ENCODE measurements around the gene HOXB1.
"Not testable (repeated sequence)": the region's sequence is repeated elsewhere in the genome, so short reads cannot be mapped to it uniquely, and the experiment has no call there.

HOXB1 gene

DNA sequence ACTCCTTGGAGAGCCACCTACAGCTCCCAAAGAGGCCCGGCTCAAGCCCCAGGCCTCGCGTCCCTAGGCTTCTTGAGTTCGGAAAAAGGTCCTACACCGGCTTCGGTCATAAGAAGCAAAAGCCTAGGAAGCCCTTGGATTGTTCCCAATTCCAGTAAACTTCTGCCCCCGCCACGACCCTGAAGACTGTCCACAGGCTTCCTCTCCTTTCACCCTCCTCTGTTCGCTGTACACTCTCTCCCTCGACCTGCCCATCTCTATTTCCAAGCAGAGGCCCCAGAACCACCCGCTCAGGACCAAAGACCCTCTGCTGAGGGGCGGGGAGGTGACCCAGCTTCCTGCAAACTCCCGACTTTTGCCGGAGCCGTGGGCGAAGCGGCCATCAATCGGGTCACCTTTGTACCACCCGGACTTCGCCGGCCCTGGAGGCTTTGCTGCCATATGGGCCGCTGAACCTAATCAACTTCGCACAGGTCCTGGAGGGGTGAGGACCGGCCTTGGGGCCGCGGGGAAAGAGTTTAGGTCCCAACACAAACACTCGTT is 11.4 kb upstream of the HOXB1 start:
- no peak for DNase-seq

DNA sequence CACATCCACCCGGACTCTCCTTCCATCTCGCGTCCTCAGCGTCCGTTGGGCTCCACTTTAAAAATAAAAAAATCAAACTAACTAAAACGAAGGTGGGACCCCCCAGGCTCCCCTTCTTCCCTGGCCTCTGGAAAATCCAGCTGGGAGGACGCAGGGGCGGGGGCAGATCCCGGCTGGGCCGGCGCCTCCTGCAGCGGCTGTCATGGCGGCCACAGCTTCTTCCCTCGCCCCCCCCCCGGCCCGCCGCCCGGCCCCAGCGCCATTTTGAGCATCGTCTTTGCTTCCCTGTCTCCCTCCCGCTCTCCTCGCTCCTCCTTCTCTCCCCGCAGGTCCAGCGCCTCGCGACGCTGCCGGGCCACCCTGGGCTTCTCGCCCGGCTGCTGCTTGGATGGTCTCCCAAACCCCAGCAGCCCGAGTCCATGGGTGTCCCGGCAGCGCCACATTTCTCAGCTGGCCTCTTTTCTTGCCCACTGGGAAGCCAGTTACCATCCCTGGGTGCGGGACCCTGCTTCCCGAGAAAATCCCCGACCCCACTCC is 10.8 kb upstream of the HOXB1 start:
- DNase-seq, result no peak

DNA sequence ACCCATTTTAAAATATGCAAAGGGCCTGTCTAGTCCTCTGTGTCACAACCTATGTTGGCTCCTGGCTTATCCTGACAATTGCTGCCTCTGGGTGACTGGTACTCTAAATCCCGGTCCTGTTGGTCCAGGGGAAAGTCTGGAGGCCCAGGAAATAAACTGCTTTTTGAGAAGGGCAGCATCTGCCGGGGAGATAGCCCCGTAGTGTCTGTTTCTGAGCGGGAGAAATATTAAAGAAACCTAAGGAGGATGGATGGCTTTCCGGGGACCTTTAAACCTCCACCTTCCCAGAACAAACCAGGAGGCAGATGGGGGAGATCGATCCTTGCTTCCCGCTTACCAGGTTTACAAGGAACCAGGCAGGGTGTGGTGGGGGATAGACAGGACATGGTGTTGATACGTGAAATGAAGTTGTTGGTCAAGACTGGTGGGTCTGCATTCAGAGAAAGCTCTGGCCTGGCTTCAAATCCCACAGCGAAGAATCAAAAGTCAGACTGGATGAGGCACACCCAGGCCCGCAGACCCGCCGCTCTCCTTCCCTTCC is 10.3 kb upstream of the HOXB1 start:
- DNase-seq, result no peak

DNA sequence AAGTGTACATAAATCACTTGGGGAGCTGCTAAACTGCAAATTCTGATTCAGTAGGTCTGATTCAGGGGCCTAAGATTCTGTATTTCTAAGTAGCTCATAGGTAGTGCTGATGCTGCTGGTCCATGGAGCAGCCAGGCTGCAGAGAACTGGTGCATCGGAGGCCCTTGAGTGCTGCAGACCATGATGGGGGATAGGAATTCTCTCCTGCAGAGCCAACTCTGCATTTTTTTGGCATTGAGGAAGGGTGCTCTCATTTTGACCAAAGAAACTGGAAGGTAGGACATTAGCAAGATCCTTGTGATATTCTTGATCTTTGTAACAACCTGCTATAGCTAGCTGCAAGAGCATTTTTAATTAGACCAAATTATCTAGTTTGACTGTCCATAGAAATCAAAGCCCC is 9.4 kb upstream of the HOXB1 start:
- DNase-seq, result no peak

DNA sequence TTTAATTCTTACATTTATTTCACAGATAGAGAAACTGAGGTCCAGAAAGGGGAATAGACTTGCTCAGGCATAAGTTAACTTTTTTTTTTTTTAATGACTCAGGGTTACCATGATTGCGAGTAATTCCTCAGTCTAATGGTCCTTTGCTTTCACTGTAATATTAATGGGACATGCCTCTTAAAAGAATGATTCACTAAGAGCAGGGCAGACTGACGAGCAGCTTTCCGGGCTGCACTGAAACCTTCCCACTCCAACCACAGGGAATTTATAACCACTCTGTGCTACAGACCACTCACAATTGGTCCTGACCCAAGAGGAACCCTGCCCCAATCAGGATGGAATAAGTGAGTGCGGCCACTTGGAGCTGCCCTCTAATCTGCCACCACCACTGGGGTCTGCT is 8.4 kb upstream of the HOXB1 start:
- no peak for DNase-seq

DNA sequence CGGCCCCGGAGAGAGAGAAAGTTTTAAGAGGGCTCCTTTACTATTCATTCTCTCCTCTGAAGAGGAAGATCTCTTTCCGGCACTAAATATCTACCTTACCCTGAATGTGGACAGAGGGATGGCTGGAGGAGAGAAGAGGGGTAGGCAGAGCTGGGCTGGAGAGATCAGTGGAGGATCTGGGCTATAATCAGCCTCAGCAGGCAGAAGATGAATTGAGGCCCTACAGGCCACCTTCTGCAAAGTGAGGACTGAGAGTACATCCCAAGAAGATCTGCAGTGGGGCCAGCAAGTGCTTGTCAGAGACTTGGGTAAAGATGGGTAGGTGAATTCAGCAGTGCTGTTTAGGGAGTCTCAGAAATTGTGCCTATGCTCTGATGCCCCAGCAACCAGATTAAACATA is 6.5 kb upstream of the HOXB1 start:
- DNase-seq, result no peak

DNA sequence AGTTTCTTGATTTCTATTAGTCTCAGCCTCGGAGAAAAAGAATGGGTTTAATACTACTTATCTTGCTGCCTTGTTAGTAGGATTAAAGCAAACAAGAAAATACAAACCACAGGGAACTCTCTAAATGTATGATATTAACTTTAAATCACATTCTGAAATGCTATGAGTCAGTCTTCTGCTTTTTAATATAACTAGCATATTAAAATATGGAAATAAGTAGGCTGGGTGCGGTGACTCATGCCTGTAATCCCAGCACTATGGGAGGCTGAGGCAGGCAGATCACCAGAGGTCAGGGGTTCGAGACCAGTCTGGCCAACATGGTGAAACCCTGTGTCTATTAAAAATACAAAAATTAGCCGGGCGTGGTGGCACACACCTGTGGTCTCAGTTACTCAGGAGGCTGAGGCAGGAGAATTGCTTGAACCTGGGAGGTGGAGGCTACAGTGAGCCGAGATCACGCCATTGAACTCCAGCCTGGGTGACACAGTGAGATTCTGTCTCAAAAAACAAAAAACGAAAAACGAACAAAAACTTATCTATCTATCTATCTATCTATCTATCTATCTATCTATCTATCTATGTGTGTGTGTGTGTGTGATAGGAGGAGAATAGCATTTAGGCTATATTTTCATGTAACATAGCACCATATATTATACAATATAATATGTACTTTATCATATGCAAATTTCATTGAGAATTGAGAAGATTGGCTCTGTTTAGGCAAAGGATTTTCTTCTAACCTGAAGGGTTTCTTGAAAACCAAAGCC is 5.2 kb upstream of the HOXB1 start:
- DNase-seq, result not testable (repeated sequence)

DNA sequence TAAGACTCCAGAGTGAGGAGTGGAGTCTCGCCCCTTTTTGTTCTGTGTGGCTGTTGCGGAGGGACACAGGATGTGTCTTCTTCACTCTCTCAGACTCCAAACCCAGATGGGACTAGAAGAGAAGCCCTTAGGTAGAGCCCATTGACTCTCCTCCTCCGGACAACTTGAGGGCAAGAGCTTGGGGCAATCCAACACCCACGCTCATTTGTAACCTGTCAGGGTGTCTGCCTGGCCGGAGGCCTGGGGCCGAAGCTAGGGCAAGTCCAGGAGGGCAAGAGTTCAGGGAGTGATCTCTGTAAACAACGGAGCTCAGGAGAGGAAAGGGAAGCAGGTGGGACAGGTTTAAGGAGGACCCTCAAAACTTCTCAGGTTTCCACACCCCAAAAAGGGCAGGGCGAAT is 1.4 kb upstream of the HOXB1 start:
- no peak for DNase-seq

DNA sequence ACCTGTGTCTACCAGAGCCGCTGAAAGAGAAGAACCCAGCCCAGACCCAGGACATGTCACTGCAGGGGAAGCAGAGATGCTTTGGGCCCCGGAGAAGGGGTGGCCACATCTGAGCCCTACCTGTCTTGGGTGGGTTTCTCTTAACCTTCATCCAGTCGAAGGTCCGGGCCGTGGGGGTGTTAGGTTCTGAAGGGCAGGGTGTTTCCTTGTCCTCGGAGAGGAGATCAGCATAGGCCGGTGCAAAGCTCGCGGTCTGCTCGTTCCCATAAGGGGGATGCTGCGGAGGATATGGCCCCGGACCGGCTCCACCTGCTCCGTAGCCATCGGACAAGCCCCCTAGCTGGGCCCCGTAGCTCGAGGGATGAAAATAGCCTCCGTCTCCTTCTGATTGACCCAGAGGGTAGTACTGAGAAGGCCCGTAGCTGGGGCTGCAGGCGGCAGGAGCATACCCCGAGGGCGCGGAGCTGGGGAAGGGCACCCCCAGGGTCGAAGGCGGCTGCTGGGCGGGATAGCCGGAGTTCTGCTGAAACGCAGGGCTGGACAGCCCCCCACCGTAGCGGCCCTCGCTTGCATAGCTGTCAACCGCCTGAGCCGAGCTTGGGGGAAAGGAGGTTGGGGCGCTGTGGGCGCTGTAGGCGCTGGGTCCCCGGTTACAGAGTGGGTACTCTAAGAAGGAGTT is 464 bp downstream of the HOXB1 start:
- DNase-seq, result no peak

DNA sequence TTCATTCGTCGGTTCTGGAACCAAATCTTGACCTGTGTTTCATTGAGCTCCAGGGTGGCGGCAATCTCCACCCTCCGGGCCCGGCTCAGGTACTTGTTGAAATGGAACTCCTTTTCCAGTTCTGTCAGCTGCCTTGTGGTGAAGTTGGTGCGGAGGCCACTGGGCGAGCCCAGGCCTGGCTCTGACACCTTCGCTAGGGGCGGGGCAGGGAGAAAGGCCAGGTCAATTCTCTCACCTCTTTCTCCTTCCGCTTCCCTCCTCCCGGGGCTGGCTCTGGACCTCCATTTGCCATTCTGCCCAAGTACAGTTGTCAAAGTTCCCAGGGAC is 1.2 kb downstream of the HOXB1 start:
- no peak for DNase-seq

DNA sequence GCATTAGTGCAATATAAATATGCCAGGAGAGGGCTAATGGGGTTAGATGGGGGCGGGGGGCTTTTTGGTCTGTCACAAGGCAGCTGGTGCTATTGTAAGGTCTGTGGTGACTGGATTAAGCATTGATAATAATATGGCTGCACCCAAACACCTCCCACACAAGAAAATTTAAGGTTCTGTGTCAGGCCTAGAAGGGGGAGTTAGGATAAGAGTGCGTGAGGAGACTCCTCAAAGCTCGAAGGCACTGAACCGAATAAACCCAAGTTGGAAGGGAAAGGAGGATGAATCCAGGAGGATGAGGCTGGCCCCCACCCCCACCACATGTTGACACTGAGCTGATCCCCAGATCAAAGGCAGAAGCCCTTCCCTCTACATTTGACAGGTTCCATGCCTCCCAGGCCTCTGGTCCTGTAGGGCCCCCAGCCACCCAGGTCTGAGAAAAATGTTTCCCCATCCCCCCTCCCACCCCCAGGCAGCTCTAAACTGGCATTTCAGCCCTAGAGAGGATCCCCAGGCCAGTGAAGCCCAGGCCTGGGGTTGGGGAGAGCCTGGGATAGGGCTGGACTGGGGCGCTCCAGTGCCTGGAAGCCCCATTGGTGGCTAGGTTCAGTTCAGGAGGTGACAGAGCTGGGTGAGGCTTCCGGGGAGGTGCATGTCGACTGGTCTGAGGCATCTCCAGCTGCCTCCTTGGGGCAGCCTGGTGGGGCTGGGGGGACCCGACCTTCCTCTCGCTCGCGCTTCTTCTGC is 1.7 kb downstream of the HOXB1 start:
- DNase-seq, result no peak

DNA sequence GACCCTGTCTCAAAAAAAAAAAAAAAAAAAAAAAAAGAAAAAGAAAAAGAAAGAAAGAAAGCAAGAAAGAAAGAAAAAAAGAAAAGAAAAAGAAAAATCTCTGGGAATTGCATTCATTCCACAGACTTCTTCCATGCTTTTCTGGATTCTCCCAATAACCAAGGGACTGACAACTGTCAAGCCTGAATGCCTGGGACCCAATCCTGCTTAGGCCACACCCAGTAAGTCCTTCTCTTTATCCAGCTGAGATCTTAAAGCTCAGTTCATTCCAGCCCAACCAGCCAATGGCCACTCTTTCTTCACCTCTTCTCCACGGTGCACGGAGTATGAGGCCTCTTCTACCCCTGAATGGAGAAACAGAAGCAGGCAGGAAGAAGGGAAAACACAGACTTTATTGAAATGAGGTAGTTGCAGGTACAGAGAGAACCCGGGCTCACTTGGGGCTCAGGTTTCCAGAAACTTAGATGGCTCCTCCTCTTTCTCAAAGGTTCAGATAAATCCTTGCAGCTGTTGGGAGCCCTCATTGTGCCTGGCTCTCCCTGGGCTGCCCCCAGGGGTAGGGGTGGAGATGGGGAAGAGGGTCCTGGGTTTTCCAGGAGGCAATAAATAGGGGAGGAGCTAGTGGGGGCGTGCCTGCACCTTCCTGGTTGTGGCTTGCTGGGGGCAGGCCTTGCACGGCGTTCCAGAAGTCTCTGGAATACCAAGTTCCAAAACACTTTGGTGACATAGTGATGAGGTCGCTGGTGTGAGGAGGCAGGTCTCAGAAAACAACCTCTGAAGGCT is 2.5 kb downstream of the HOXB1 start:
- DNase-seq, result no peak

DNA sequence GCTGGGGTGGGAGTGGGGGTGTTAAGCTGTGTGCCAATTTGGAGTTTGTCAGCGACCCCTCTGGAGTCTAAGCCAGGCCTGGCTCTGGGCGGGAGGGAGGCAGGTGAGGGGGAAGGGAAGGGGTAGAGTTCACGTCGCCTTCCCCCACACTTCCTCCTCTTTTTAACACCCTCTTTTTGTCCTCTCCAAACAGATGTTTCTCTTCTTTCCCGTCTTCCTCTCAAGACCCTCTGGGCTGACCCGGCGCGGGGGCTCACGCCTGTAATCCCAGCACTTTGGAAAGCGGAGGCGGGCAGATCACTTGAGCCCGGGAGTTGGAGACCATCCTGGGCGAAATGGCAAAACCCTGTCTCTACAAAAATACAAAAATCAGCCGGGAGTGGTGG is 3.3 kb downstream of the HOXB1 start:
- DNase-seq, result no peak

DNA sequence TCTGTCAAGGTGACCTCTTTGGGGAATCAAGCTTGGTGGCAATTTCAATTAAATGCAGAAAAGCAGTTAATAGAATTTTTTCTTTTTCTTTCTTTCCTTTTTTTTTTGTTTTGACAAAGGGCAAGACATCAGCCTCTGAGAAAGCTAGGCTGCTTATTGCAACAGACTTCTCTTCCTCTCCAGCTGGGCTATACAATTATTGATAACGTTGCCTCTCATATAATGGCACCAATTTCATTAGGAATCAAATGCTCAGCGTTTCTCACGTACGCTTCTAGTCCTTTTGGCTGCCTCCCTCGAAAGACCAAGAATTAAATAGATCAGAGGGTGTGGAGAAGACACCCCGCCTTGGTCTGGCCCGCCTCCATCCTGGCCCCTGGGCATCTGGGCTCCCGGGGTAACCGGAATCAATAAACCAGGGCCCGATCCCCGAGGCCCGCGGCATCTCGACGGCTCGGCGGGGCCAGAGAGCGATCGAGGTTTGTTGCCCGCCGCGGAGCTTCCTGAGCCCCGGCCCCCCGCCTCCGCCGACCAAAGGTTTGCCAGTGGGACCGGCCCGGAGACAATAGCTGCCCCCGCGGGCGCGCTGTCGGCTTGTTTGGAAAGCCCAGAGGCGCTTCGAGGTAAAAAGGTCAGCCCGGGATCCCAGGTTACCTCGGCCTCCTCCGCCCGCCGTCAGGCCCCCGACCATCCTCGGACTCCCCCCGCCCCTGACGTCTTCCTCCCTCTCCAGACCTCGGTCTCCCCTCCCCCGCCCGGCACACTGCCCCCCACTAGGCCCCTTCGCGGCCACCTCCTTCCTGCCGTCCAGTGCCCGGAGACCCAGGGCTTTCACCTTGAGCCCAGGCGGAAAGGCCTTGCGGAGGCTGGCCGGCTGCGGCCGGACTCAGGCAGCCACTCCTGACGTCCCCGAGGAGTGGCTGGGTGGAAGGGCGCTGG is 3.9 kb downstream of the HOXB1 start:
- no peak for DNase-seq

DNA sequence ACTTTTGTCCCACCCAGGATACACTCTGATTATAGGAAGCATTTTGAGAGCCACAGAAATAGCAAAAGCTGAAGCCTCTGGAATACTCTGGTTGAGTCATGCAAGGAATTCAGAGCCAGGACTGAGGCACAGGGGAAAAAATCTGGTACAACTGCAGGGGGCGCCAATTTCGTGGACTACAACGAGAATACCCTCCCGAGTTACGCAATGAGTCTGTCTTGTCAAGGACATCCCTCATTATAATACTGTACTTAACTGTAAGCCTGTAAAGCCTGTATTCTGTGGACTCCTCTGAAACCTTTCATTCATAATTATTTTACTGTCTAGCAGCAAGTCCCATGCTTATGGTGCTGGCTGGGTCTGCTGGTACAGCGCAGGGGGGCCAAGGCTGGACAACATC is 7.8 kb downstream of the HOXB1 start:
- no peak for DNase-seq

DNA sequence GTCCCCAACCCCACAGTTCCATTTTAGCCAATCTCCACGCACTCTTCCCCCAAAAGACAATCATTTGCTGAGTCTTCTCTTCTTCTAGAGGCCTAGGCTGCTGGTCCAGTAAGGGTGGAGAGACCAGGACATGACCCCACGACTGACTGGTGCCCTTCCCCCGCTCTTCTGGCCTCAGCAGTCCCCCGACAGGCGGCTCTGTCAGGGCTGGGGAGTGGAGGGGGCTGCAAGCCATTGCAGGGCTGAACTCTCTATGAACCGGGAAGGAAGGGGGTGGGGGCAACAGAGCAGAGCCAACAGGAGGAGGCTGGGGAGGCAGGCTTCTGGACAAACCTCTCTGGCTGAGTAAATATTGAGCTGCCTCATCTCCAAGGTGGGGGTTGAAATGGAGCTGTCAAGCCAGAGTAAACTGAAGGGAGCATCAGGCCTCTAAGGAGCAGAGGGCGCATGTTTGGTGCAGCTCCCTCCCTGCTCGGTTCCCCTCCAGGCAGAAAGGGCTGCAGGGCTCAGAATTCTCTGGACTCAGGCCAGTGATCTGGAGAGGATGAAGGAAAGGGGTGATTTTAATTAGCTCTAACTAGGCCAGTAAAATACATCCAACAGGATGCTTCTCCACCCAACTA is 8.7 kb downstream of the HOXB1 start:
- no peak for DNase-seq

DNA sequence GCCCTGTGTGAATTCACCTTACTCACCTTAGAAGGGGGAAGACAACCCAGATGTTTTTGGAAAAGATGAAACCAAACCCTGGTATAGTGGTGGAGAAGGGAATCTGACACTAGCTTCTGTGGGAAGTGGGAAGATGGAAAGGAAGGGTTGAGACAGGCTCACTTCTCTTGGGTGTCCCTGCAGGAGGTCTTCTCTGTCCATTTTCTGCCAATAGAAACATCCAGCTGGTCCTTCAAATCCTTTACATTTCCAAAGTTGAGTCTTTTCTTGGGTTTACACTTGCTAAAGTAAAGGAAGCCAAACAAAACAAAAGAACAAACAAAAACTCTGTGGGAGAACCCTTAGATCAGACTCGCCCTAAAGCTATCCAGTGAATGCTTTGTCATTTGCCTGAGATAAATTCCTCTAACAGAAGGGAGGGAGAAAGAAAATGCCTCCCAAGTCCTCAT is 10.2 kb downstream of the HOXB1 start:
- no peak for DNase-seq

DNA sequence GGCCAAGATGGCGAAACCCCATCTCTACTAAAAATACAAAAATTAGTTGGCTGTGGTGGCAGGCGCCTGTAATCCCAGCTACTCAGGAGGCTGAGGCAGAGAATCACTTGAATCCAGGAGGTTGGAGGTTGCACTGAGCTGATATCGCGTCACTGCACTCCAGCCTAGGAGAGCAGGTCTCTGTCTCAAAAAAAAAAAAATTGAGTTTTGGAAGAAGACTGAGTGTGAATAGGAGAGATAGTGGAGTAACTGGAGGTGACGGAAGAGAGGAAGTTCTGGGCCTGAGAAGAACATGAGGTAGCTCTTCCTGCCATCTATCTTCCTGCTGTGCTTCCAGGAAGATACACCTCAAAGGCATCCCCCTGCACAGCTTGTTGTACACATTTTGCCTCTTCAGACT is 11.4 kb downstream of the HOXB1 start:
- DNase-seq, result no peak

DNA sequence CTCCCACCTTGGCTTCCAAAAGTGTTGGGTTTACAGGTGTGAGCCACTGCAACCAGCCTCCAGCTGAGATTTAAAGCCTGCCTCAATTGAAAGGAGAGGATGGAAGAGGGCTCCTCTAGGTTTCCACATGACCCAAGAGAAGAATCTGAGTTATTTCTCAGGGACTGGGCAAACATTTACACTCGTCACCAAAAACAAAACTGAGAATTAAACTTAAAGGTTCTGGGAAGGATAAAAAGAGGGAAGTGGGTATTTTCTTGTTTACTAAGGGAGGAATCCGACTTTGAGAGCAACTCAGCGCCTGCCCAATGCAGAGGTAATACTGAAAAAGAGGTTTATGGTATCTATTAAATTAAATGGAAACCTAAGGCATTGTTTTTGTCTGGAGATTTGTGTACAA is 13.3 kb downstream of the HOXB1 start:
- DNase-seq, result no peak

Data from hippocampal formation (tissue), 2 donors.